T-helper 1 cell (primary cell): ENCODE data around the gene SPACA7.

Experiments used
- DNase-seq, 5 donors: peaks; one replicate each; pipeline ENCODE4 v3.0.0-alpha.2; 2012 to 2020

Gene SPACA7

GRCh38 chr13:112468069-112468468 lies 91.9 kb downstream of the SPACA7 start:
- no peak for DNase-seq

DNA sequence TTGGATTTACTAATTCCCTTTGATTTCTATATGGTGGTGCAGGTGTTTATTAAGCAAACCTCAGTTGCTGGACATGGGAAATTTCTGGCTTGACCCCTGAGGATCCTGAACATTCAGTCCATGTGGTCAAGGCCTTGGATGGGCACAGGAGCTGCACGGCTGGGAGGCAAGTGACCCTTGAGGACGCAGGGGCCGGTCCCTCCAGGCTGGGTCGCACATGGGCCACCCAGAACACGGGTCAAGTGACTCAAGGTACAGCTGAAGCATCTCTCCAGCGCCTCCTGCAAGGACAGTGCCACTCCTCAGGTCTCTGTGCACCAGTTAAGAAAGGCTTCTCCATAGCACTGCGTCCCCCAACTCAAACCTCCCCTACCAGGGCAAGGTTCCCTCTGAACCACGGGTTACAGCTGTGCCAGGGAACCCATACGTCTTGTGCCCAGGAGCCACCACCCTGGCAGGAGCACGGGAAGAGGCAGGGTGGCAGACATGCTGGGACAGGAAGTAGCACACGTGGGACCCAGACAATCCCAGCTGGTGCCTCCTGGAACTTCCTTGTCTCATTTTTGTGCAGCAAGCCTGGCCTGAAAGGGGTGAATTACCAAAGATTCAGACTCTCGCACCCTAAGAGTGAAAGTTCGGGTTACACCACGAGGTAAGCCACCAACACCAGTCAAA lies 93.1 kb downstream of the SPACA7 start:
- no peak for DNase-seq

DNA sequence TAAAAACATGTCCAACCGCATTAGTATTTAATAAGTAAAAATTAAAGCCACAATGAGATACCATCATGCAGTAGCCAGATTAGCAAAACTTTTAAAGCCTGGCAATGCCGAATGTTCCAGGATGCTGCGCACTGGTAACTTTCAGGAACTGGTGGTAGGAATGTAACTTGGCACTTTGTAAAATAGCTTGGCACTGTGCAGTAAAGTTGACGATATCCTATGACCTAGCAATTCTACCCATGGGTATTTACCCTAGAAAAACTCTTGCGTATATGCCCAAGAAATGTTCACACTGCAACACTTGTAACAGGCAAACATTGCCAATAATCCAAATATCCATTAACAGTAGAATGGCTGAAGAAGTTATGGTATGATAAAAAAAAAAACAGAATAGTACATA lies 97.7 kb downstream of the SPACA7 start:
- no peak for DNase-seq

DNA sequence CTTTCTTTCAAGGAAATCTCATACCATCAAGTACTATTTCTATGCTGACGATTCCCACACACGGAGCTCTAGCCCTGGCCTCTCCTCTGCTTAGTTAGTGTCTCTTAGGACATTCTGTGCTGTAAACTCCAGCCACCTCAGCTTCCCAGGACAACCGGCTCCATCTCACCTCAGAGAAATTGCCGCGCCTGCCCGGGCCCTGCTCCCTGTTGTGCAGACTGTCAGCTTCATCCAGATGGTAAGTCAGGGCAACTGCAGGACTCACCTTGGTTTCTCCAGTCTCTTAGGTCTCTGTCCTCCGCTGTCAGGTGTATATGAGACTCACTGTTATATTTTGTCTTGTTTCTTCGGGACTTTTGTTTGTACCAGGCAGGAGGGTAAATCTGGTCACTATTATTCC lies 98.7 kb downstream of the SPACA7 start:
- DNase-seq = no peak

DNA sequence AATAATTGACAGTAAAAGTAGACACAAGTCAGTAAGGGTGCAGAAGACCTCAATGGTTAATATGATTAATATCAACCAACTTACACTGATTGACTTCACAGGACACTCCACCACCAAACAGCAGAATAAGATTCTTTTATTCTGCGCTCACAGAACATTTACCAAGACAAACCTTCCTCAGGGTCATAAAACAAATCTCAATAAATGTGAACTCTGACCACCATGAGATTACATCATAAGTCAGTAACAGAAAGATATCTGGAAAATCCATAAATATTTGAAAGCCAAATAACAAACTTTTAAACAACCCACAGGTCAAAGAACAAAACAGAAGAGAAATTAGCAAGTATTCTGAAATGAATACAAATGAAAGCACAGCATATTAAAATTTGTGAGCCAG lies 99.7 kb downstream of the SPACA7 start:
- no peak for DNase-seq

DNA sequence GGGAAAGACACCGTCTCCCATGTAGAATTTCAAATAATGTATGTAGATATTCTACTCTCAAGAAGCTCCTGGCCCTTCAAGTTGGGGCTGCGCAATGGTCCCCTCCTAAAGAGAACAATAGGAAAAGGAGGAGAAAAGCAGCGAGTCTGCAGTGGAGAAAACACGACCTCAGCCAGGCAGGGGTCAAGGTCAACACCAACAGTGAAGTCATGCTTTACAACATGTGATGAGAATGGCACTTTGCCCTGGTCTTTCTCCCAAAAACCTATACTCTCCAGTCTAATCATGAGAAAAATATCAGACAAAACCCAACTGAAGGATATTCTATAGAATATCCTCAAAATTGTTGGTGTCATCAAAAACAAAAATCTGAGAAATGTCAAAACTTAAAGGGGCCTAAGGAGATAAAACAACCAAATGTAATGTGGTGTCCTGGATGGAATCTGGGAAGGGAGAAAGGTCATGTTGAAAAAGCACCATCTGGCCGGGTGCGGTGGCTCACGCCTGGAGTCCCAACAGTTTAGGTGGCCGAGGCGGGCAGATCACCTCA lies 101.0 kb downstream of the SPACA7 start:
- DNase-seq = no peak

DNA sequence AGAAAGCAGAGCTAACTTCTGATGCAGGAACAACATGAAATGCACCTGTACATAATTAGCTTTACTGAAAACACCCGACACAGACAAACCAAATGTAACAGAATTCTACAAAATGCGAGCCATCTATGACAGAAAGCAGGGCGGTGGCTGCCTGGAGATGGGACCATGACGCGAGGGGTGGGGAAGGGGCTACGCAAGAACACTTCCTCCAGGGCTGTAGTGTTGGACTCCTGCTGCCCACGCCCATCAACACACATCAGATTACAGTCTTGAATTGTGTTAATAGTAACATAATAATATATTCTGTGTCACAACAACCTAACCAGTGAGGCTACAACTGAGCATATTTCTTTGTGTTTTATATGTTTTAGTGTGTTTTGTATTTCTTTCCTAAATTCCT lies 103.2 kb downstream of the SPACA7 start:
- no peak for DNase-seq

- DNase-seq = no peak
Measured at GRCh38 chr13:112481458-112481857, 105.3 kb downstream of the SPACA7 start.

DNA sequence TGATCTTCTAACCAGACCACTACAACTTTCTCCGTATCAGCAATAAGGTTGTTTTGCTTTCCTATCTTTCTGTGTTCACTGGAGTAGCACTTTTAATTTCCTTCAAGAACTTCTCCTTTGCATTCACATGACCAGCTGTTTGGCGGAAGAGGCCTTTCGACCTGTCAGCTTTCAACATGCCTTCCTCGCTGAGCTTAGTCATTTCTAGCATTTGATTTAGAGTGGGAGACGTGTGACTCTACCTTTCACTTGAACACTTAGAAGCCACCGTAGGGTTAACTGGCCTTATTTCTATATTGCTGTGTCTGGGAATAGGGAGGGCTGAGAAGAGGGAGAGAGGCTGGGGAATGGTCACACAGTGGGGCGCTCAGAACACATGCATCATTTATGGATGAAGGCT lies 107.1 kb downstream of the SPACA7 start:
- no peak for DNase-seq
